Activated T-cell treated with anti-CD3 and anti-CD28 coated beads for 4 hours (primary cell): ENCODE measurements around the gene PSMD2.

ENCODE experiments used
- DNase-seq: peaks from one replicate; pipeline ENCODE4 v3.0.0-alpha.2; 2020

PSMD2 gene

DNA sequence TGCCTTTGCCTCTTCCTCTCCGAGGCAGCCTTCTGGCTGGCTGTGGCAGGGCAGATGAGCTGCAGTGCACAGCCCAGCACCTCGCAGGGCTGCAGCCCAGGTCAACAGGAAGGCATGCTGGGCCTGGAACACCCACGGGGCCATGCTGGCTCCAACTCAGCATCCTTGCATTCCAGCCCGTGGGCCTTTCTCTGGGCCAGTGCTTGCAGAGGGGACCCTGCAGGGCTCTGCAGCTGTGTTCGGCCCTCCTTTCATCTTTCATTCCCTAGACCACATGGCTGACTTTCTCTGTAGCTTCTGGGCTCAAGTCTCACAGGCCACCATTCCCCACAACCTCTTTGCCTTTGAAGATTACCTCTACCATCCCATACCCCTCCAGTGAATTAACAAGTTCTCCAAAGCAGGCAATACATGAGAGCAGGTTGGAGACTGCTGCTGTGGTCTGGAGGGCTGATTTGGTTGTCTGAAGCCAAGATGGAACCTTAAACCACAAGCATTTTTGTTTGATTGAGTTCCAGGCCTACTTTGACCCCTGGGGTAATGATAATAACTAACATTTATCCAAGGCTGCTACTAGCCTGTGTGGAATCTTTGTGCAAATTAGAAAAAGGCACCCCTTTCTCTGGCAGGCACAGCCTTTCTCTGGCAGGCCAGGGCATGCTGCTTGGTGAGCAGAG lies 44.3 kb downstream of the PSMD2 start:
- no peak for DNase-seq

DNA sequence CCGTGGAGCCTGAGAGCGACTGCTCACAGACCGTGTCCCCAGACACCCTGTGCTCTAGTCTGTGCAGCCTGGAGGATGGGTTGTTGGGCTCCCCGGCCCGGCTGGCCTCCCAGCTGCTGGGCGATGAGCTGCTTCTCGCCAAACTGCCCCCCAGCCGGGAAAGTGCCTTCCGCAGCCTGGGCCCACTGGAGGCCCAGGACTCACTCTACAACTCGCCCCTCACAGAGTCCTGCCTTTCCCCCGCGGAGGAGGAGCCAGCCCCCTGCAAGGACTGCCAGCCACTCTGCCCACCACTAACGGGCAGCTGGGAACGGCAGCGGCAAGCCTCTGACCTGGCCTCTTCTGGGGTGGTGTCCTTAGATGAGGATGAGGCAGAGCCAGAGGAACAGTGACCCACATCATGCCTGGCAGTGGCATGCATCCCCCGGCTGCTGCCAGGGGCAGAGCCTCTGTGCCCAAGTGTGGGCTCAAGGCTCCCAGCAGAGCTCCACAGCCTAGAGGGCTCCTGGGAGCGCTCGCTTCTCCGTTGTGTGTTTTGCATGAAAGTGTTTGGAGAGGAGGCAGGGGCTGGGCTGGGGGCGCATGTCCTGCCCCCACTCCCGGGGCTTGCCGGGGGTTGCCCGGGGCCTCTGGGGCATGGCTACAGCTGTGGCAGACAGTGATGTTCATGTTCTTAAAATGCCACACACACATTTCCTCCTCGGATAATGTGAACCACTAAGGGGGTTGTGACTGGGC lies 45.7 kb downstream of the PSMD2 start:
- no peak for DNase-seq

DNA sequence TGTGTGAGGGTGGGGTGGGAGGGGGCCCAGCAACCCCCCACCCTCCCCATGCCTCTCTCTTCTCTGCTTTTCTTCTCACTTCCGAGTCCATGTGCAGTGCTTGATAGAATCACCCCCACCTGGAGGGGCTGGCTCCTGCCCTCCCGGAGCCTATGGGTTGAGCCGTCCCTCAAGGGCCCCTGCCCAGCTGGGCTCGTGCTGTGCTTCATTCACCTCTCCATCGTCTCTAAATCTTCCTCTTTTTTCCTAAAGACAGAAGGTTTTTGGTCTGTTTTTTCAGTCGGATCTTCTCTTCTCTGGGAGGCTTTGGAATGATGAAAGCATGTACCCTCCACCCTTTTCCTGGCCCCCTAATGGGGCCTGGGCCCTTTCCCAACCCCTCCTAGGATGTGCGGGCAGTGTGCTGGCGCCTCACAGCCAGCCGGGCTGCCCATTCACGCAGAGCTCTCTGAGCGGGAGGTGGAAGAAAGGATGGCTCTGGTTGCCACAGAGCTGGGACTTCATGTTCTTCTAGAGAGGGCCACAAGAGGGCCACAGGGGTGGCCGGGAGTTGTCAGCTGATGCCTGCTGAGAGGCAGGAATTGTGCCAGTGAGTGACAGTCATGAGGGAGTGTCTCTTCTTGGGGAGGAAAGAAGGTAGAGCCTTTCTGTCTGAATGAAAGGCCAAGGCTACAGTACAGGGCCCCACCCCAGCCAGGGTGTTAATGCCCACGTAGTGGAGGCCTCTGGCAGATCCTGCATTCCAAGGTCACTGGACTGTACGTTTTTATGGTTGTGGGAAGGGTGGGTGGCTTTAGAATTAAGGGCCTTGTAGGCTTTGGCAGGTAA lies 46.5 kb downstream of the PSMD2 start:
- no peak for DNase-seq

DNA sequence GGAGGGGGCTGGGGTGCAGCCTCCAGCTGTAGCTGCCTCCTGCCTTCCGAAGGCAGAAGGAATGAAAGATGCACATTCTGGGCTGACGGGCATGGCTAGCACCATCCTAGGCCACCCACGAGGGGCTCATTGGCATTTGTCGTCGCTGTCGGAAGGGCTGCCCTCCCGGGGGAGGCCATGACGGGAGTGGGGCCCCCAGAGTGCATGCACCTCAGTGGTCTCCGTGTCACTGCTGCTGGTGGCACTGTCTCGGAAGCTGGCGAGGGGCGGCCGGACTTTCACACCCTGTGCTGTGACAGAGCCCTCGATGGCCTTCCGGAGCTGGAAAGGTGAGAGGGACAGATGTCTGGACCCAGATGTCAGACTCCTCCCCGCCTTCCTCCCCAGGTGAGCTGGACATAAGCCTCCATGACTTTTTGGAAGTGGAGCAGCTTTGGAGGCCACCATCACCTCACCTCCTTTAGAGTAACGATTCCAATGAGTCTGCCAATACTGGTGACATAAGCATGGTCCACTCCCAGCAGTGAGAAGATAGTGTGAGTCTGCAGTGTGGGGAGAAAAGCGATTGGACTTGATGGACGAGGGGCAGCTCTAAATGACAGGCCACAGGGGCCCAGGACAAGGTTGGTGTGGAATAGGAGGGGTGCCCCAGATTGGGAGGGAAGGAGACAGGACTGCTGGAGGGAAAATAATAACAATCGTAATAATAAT lies 47.6 kb downstream of the PSMD2 start:
- DNase-seq = no peak

DNA sequence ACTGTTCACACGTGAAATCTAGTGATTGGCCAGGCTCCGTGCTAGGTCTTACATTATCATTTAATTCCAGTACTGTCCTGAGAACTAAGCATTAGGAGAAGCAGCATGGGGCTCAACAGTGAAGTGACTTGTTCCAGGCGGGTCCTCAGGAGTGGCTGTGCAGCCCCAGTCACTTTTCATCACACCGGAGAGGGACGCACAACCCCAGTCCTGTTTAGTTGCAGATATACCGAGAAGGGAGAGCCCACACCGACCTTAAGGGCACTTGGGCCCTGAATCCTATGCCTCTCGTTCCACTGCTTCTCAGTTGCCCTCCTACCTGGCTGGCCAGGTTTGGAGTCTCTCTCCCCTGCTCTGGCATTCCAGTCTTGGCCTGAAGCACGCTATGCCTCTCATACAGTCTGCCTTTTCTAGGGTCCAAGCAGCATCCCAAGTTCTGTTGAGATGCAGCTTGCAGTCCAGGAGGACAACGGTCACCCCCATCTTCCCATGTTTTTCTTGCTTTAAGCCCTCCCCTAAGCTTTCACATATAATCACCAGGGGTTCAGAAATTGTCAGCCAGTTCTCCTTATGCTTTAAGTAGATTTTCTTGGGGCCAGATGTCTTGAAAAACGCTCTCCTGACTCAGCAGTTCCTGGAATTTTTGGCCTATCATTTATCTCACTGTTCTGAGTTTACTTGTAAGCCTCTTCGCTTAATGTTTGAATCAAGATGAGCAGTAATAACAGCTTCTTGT lies 48.4 kb downstream of the PSMD2 start:
- DNase-seq = no peak

DNA sequence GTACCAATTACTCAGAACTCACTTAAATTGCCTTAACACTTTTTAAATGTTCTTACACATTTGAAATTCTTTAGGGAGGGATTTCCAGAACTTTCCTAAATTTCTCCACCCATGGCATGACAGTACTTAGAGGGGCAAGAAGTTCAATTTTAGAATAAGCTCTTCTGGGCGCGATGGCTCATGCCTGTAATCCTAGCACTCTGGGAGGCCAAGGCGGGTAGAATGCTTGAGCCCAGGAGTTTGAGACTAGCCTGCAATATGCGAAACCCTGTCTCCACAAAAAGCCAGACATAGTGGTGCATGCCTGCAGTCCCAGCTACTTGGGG lies 49.0 kb downstream of the PSMD2 start:
- no peak for DNase-seq

DNA sequence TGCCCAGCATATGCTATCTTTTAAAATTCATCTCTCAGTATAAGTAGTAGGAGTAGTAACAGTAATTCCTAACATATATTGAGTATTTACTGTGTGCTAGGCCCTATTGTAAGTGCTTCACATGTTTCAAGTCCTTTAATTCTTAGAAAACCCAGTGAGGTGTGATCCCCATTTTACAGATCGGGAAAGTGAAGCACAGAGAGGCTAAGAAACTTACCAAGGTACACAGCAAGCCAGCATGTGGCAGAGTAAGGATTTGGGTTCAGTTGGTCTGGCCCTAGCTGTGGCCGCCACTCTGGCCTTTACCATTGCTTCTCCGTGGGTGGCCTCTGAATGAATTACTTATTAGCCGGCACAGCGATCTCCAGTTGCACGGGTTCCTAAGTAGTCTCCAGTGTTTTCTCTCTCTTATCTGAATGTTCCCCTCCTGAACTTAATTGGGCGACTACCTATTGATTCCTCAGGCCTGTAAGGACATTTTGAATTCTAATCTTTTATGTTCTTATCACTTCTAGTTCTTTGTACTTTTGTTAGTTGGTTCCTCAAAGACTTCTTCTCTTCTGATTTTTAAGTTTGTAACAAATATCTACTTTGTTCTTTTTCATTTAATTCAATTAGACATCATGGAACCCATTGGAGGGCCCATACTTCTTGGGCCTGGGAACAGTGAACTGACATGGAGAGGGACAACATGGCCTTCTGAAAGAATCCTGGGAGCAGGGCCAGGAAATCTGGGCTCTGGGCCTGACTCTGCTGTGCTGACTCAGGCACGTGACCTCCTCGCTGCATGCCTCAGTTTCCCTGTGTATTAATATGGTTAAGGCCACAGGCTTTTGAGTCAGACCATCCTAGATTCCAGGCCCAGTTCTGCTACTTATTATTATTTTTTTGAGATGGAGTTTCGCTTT lies 50.8 kb downstream of the PSMD2 start:
- no peak for DNase-seq

DNA sequence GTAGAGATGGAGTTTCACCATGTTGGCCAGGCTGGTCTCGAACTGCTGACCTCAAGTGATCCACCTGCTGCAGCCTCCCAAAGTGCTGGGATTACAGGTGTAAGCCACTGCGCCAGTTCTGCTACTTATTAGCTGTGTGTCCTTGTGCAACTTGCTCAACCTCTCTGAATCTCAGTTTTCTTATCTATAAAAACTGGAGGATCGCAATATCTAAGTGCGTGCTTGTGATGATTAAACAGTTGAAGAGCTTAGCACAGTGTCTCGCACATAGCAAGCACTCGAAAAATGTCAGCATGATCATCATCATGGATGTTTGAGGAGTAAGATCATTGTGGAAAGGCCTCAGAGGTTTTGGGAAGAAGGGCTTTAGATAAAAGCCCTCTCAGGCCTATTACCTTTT lies 51.6 kb downstream of the PSMD2 start:
- DNase-seq = no peak

DNA sequence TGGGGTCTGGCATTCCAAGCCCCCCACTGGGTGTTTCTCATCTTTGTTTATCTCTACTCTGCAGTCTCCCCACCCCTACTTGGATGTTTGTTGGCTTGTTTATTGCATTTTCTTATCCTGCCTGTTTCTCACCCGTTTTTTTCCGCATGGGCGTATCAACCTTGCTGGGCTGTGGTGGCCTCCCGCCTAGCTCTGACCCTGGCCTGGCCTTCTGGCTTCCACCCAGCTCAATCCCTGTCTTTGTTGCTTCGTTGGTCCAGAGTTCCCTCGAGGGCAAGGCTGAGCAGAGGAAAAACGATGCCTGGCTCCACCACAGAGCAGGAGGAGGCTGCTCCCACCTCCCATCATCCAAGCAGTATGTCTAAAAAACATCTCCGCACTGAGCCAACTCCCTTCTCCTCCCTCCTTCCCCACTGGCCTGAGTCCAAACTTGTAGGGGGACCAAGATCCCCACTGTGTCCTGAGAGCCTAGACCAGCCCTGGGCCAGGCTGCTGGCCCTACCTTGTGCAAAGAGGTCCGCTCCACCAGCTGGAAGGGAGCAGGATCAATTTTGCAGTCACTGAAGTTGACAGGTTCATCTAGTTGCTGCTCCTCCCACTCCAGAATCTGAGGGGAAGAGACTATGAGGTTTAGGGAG lies 52.6 kb downstream of the PSMD2 start:
- no peak for DNase-seq

DNA sequence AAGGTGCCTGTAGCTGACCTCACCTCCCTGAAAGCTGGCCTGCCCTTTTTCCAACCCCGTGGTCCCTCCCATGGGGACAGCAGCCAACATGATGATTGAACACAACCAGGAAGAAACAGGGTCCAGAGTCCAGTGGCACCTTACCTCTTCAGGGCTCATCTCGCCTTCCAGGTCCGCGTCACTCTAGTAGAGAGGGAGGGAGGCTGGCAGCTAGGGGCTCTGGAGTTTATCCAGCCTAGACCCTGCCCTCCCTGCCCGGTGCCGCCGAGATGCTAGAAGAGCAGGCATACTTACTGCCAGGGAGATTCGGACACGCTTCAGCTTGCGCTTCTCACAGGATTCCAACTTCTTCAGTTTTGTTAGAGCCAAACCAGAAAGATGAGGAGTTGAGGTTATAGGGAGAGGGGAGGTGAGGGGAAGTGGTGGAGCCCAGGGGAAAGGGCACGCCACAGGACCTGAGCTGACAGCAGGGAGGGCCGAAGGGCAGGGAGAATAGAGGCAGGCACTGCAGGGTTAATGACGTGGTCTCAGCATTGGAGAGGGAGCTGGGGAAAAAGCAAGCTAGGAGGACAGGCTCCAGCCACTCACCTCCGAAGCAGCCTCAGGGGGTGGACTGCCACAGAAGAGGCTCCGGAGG lies 53.2 kb downstream of the PSMD2 start:
- no peak for DNase-seq

DNA sequence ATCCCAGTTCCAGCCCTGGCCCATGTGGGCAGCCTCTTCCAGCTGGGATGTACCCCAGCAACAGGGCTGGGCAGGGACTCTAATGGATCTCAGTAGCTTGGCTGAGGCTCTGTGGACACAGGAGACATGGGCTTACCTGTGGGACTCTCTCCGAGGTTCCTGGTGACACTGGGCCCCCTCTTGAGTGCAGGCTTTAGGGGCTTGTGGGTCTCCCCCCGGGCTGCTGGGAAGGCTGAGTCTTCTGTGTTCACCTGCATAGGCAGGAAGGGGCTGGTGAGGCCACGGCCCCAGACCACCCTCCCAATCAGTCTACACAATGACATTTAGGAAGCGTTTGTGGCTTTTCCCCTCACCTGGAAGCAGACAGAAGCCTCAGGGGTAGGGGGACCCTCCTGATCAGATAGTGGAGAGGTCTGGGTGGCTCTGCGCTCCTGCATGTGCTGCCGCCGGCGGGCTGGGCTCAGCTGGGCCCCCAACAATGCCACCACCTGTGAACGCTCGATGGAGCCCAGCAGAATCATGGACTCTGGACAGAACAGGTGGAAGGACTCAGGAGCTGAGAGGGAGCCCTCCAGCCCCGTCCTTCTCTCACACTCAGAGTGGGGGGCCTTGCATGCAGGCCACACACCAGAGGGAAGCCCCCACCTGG lies 54.0 kb downstream of the PSMD2 start:
- DNase-seq = no peak

DNA sequence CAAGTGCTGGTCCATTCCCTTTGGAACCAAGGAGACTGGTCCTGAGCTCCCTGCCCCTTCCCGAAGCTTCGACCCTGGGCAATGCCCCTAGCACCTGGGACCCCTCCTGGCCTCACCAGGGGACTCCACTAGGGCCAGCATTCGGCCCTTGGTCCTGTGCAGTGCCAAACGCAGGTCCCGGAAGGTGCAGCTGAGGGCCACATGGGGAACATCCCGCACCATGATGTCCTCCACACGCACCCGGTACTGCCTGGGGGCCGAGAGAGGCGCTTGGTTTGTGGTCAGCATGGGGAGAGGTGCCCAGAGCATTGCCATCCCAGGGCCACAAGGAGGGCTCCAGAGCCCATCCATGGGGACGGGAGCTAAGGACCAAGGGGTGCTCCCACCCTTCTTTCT lies 54.5 kb downstream of the PSMD2 start:
- DNase-seq = no peak

DNA sequence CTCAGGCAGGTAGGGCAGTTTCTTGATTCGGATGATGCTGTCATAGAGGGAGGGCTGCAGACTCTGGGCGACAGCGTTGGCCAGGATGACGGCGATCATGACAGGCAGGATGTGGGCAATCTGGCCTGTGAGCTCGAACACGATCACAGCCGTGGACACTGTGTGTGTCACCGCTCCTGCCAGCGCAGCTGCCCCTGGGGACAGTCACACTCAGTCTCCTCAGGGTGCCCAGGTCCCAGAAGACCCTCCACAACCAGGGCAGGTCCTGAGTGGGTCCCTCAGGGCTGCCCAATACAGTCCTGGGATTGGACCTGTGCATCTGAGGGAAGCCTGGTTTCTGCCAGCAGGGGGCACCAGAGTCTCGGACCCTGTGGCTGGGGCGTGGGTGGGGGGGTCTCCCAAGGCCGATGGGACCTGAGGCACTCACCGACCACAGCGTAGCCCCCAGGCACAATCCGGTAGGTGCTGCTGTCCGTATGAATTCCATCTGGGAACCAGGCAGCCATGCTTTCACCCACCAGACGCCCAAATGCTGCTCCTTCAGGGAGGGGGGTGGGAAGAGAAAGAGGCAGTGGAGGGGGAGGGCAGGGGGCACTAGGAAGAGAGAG lies 55.2 kb downstream of the PSMD2 start:
- DNase-seq = peak; percentile 54

DNA sequence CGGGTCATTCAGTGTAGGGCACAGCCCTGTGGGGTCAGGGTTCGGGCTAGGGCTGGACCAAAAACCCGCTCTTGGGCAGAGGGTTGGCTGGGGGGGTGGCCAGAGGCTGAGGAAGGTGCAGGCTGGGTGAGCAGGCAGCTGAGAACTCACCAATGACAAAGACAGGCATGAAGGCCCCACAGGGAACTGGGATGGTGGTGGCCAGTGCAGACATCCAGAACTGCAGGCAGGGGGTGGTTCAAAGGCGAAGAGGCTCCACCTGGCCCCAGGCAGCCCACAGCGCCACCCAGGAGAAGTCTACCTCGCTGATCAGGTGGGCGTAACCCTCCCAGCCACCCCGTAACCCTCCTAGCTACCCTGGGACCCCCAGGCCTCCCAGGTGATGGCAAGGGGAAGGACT lies 55.7 kb downstream of the PSMD2 start:
- DNase-seq = no peak

DNA sequence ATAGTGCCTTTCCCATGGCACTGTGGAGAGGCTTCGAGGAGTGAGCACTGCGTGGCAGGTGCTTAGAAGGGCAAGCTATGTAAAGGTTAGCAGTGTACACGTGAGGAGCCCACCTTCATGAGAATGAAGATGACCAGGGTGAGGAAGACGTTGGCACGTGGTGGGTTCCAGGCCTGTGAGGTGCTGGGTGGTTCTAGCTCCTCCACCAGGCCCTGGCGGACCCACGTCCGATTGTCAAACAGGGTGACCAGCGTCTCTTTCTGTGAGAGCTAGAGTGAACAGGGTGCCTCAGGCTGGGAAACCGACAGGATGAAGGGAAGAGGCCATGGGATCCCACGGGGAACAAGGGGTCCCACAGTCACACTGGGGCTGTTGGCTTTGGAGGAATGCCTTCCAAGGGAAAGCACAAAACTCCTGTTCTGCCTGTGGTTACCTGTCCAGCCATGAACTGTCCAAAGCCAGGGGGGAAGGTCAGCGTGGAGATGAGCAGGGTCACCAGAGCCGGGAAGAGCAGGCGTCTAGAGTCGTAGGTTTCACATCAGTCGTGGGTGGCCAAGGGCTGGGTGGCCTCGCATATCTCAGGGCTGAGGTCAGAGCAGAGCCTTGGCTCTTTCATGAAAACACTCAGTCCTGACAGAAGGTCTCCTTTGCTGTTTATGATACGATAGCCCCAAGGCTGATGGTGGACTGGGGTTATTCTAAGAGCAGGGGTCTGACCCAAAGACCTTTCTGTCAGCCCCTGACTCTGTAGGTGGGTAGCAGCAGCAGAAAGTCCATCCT lies 56.4 kb downstream of the PSMD2 start:
- DNase-seq = no peak

DNA sequence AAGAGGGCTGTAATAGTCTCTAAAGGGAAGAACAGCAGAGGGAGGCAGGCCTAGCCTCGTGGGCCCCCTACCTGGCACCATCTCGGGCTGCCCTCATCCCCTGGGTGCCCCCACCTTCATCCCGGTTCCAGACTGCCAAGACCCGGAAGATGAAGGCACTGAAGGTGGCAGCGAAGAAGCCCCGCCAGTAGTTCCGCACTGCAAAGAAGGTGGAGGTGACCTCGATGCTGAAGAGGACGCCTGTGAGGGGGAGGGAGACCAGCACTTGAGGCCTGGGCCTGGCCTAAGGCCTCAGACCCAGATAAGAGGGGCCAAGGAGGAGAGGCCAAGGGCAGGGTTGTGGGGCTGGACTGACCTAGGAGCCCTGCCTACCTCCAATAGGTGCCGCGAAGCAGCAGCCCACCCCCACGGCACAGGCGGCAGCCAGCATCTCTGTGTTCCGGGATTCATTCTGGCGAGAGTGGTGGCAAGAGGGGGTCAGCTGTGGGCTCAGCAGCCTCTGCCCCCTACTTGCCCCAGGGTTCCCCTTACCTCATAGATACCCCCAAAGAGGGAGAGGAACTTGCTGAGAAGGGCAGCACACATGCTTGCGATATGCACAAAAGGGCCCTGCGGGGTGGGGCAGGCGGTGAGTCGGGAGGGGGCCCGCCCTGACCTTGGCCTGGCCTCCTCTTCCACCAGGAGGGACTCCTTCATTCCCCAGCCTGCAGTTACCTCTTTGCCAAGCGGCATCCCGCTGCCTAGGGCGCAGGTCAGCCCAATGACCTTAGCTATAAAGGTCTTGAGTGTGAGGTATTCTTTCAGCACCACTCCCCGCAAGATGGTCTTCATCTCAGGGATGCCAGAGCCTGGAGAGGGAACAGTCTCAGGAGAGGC lies 58.4 kb downstream of the PSMD2 start:
- no peak for DNase-seq

DNA sequence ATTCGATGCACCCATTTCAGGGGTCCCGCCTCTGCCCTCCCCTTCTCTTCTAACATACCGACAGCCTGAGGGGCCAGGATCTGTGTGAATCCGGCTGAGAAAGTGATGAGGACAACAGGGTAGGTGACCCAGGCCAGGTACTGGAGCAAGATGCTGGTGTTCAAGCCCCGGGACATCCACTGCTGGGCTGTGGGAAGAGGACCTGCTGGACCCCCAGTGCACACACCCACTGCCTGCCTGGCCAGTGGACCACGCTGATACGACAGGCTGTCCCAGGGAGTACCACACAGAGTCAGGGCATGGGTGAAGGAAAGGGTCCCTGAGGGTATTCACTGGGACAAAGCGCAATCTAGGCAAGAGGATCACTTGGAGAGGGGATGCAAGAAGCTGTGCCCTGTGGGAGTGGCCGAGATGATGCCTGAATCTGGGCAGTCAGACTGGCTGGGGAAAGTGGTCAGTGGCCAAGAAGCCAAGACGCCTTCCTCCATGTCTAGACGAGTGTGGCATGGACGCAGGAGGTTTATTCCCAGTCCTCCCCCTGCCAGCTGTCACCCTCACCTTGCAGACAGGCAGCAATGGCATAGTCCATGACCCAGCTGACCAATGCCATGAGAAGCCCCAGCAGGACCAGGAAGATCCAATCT lies 59.2 kb downstream of the PSMD2 start:
- no peak for DNase-seq
